ENCODE data around the gene RGS10.
"Not testable (repeated sequence)": the region's sequence is repeated elsewhere in the genome, so short reads cannot be mapped to it uniquely, and the experiment has no call there.

RGS10 gene

DNA sequence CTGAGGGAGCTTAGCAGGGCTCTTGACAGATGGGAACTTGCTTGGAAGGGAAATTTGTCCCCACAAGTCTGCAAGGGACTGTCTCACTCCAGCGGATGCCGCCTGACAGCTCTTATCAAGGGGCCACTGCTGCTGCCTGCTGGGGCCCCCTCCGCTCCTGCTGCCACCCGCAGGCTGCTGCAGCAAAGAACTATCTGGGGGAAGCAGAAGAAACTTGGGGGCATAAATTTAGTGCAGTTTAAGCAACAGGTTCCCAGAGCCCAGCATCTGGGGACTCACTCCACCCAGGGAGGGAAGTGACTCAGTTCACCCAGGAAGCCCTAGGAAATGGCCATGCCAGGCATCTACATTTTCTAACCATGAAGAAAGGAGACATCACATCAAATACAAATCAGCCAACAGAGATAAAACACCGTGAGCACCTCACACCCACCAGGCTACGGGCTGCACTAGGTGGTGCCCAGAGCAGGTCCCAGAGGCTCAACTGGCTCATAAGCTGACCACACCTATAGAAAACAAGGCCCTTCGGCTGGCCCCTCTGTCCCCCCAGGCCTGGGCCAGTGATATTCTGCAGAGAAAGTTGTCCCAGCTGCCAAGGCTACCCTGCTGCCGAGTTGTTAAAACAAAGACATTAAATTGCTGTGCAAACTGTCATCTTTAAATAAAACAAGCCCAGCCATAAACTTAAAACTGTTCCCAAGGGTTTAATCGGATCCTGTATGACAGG, 3.7 kb downstream of the RGS10 start:
- DNase-seq (ENCODE audit: low read depth) = no peak

DNA sequence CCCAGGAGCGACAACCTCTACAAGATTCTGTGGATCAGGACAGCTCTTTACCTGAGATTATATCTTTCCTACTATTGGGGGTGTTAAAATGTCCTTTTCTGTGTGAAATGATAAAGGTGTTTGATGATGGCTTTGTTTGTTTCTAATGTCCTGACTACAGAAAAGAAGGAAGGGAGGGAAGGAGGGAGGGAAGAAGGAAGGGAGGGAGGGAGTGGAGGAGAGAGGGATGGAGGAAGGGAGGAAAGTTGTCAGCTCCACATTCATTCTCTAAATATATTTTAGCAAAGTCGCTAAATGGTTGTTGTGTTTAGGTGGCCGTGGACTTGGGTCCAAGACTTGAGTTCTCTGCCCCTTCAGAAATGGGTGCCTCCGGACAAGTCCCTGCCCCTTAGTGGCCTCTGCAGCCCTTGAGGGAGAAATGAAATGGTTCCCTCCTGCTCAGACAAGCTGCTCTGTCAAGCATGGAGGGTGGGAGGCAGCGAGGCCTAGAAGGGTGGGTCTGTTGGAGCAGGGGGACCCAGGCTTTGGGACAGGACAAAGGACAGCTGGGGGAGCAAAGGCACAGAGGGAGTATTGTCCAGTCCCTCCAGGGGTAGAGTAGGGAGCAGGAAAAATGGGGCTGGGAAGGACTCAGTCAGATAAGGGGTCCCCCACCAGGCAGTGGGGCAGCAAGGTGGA, 4.4 kb downstream of the RGS10 start:
- DNase-seq (ENCODE audit: low read depth) = no peak

DNA sequence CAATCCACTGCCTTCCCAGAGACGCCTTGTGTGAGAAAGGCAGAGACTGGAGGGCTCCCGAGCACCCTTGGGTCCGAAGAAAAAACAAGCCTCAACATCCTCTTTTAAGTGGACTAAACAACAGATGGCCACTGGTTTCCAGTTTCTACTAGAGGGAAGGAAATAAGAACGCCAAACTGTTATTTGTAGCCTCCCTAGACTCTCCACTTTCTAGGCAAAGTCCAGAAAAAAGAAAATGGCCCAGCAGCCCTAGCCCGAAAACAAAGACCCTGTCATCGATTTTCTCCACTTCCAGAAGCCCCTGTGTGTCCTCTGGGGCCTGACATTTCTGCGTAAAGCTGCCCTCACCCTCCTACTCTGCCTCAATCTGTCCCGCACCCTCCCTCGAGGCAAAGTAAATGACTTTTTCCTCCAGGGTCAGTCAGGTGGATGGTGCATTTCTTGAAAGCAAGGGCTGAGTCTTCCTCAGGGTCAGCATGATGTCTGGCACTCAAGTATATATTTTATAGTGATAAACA, 6.0 kb downstream of the RGS10 start:
- DNase-seq (ENCODE audit: low read depth) = no peak

DNA sequence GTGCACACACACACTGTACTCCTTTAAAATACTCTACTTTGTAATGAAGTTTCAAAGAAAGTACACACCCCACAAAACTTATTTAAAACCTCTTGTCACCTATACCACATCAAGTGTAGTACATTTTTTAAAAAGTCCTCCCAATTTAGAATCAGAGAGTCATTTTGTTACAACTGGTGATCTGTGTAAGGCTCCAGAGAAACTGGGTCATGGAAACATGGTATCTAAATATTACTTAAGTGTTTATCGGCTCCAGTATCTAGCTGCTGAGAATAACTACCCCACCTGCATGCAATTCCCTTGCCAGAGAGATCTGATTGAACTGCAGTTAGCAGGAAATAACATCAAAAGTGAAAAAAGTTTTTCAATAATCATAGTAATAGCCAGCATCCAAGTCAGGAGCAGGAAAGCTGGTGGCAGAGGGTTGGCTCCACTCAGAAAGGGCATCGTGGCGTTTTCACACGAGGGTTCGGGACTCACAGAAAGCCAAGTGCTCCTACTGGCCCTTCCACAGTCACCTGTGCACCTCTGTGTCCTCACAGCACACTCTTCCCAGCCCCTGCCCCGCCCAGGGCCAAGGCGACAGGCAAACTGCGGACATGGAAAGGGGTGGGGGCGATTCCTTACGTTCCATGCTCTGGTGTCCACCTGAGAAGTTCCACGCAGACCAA, 6.5 kb downstream of the RGS10 start:
- DNase-seq (ENCODE audit: low read depth) = no peak

DNA sequence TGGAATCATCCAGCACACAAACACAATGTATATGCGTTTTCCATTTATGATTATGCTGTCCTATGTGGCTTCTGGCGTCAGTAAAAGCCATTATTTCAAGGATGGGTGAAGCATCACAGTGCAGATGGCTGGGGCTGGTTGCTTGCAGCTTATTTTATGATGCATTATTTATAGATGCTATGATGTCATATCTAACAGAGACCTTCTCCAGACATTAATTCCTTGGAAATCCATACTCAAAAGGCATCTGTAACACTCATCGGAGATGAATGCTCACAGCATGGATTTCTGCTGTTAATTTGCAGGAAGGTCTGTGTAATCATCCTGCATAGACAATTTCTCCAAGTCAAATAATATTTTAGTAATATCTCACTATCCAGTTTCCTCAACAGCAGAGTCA, 7.2 kb downstream of the RGS10 start:
- DNase-seq (ENCODE audit: low read depth) = no peak

DNA sequence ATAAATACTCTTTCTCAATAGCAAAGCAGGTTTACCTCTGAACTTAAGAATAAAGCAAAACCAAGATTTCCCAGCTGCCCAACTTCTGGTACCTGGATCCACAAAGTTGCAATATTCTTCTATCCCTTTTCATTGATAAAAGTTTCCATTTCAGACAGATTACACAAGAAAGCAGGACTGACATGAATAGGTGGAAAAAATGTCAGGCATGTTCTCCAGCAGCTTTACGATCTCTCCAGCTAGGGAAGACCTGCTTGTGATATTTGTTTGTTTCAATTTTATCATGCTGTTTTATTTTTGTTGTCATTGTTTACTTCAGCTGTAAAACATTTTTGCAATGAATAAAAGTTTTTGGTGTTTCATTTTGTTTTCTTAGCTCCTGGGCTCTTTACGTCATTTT, 9.0 kb downstream of the RGS10 start:
- DNase-seq (ENCODE audit: low read depth) = no peak

DNA sequence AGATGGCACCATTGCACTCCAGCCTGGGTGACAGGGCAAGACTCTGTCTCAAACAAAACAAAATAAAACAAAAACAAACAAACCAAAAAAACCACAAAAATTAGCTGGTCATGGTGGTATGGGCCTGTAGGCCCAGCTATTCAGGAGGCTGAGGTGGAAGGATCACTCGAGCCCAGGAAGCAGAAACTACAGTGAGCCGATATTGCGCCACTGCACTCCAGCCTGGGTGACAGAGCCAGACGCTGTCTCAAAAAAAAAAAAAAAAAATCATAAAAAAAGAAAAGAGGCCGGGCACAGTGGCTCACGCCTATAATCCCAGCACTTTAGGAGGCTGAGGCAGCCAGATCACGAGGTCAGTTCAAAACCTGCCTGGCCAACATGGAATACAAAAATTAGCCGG, 9.7 kb downstream of the RGS10 start:
- not testable (repeated sequence) for DNase-seq (ENCODE audit: low read depth)

DNA sequence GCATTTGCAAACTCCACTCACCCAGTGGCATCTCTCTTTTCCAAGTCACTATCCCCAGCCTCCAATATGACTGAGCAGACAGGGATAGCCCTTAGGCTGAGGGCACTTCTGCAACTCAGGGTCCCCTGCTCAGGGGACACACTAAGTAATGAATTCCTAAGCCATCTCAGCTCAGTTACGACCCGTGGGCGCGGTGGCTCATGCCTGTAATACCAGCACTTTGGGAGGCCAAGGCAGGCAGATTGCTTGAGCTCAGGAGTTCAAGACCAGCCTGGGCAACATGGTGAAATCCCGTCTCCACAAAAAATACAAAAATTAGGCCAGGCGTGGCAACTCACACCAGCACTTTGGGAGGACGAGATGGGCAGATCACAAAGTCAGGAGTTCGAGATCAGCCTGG, 10.3 kb downstream of the RGS10 start:
- DNase-seq (ENCODE audit: low read depth) = not testable (repeated sequence)

DNA sequence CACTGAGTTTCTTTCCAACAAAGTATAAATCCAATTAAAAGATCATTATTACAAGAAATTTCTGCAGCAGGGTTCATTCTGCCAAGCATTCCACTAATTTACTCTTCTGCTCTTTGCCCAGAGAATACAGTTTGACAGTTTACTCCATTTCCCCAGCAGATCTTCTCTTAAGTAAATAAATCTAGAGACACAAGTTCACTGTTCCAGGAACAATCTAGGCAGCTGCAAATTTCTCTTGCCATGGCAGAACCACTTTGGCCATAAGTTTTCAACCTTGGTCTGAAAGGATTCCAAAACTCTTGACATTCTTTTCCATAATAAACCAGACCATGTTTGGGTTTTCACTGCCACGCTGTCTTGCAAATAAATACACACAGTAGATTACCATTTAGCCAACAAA, 11.5 kb downstream of the RGS10 start:
- DNase-seq (ENCODE audit: low read depth) = no peak

DNA sequence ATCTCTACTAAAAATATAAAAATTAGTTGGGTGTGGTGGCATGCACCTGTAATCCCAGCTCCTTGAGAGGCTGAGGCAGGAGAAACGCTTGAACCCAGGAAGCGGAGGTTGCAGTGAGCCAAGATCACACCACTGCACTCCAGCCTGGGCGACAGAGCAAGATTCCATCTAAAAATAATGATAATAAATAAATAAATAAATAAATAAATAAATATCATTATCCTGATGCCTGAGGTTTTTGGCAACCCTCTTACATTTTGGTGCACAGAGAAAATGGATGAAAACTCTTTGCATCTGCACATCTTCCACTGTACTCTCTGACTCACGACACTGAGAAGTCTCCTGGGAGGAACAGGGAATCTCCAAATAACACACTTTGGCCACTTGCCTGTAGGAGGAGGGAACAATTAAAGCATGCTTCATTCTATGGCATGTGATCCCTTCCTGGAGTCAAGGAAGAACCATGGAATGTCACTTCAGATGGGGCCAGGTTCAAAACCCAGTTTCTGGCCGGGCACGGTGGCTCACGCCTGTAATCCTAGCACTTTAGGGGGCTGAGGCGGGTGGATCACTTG, 13.8 kb downstream of the RGS10 start:
- not testable (repeated sequence) for DNase-seq (ENCODE audit: low read depth)

DNA sequence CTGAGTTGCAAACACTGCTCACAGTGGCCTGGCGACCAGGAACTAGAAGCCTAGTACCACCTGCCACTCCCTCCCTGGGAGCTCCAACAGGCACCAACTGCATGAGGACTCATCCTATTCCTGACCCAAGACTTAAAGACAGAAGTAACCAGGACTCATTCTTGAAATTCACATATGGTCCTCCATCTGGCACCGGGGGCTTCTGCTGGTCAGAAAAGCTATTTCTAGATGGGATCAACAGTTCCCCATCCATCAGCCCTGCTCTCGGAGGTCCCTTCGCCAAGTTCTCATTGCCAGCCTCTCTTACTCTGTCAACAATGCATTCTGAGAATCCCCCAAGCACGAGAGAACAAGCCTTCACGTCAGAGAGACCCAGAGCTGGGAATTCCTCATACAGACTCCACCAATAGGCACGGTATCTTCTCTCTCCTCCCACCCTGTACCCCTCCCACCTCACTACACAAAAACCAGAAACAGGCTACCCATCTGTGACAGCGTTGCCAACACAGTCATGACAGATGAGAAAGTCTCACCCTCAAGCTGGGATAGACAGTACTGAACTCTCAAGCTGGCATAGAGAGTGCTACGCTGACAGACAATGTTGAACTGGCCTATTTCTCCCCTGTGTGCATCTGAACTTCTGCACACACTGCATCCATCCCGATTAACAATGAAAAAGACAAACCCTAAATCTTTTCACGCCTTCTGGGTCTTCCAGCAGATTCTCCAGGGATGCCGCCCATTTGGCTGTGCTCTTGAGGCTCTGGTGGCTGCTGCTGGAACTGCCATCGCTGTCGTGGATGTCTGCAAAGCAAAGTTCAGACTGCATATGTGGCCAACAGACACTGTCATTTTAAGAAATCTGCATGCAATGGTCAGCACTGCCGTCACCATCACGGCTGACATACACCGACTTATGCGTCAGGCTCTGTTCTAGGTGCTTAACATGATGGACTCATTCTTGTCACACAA, 15.6 kb downstream of the RGS10 start:
- no peak for DNase-seq (ENCODE audit: low read depth)

DNA sequence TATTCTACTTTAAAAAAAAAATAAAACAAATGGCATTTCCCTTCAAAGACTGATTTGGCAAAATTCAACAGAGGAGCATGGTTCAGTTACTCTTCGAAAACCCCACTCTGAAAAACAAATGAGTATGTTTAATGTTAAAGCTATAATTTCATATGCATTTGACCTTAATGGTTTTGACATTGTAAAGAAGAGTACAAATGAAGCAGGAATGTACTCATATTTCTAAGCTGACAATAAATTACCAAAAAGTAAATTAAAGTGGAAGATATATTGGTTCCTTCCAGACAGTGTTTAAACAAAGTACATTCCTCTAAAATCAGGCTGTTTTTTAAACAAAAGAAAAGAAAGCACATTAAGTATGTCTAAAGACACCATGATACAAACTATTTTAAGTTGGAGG, 16.4 kb downstream of the RGS10 start:
- DNase-seq (ENCODE audit: low read depth) = no peak

DNA sequence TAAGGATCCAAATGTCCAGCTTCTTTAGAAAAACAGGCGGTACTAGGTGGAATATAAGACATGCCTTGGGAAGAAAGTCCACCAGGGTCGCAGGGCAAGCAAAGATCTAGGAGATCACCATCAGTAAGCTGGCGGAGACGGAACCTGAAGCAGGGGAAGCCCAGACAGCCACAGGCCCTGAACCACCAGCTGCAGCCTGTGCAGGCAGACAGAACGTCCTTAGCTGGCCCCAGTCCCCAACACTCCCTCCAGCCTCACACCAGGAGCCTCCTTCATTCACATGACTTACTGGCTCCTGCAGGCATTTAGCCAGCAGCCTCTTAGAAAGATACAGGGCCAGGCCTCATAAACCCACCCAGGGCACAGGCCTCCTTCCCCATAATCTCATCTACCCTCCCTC, 17.4 kb downstream of the RGS10 start:
- no peak for DNase-seq (ENCODE audit: low read depth)

DNA sequence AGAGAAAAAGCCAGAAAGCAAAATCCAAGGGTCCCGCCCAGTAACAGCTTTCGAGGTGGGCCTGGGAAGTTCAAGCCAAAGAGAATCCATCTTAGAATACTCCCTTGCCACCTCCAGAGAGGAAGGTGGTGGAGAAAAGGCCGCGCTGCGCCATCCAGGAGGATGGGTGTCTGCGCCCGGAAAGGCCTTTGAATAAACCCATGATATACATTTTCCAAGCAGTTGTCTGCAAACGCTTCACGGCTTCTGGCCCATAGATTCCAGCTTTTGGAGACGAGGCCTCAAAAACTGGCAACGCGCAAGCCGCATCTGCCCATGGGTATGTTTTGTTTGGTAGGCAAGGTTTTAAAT, 17.8 kb downstream of the RGS10 start:
- no peak for DNase-seq (ENCODE audit: low read depth)

DNA sequence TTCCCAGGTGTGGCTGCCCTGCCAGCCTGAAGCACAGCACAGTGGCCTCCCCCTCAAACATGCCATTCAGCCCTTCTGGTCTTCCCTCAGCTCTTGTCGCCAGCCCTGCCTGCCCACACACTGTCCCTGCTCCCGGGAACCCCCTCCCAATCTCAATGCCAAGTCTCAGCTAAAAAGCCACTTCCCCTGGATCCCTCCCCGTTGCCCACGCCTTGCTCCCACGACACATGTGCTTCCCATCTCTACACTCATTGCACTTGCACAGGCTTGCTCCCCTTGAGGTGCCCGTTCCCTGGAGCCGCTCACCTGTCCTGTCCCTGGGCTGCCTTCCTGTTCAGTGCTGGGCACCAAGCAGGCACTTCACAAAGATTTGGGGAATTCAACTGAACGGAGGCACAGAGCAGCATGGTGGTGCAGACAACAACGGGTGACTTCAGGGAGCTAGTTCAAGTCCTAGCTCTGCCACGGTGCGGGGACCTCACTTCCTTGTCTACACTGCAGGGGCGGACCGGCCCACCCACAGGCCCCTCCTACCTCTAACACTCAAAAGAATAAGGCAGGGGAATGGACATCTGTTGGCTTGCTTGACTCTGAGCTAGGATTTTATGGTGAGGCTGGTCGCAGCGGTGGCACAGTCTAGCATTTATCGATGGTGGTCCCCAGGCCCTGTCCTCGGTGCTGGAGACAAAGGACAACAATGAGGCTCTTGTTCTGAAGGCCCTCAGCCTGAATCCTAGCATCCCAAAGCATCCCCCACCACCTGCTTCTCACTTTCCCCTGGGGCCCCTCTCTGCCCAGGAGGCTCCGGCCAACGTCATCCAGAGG, 18.4 kb downstream of the RGS10 start:
- no peak for DNase-seq (ENCODE audit: low read depth)

DNA sequence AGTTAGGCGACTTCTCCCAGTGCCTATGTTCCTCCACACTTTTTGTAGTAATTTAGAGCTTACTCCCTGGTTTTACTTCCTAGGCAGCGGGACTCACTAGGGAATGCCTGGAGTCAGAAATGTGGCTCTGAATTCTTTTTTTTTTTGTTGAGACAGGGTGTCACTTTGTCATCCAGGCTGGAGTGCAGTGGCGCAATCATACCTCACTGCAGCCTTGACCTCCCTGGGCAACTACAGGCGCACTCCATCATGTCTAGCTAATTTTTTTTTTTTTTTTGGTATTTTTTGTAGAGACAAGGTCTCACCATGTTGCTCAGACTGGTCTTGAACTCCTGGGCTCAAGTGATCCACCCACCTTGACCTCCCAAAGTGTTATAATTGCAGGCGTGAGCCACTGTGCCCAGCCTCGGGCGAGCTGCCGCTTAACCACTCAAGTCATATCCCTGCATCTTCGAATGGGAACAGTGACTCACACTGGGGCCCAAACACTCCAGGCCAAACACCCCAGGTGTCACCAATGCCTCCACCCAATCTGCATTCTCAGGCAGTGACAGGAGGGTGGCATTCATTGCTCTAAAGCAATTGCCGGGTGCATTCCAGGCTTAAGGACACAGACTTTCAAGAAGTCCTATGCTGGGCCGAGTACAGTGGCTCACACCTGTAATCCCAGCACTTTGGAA, 19.6 kb downstream of the RGS10 start:
- no peak for DNase-seq (ENCODE audit: low read depth)

DNA sequence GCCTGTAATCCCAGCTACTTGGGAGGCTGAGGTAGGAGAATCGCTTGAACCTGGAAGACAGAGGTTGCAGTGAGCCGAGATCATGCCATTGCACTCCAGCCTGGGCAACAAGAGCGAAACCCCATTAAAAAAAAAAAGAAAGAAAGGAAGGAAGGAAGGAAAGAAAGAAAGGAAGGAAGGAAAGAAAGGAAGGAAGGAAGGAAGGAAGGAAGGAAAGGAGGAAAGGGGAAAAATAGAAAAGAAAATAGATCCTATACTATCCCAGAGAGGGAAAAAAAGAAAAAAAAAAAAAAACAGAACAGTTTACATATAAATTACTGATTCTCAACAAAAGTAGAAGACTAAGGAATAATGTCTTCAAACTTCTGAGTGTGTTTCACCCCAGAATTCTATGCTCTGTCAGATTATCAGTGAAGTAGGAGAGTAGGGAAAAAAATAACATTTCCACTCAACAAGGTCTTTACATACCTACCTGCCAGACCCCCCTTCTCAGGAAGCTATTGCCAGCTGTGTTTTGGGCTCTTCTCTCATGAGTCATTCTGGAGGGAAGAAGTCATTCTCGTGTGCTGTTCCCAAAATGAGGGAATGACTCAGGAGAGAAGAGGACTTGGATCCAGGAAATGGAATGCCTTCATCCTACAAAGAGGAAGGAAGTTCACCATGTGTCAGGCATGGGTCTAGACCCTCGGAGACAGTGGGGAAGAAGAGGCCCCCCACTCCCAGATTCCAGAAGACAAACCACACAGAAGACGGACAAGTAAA, 20.9 kb downstream of the RGS10 start:
- DNase-seq (ENCODE audit: low read depth) = no peak

DNA sequence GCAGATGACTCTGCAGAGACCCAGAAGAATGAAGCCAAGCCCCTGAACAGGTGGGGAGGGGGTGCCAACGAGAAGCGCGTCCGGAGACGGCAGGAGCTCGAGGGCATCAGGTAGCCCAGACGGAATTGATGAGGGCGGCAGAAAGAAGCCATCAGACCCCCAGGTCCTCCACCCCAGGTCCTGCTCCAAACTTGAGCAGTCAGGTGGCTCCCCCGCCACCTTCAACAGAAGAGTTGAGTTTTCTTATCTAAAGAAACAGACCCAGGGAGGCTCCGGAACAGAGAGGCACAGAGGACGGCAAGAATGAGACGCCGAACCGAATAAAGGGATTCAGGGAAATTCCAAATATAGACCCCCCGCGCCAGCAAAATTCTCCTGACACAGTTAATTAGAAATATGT, 22.2 kb downstream of the RGS10 start:
- DNase-seq (ENCODE audit: low read depth) = no peak

DNA sequence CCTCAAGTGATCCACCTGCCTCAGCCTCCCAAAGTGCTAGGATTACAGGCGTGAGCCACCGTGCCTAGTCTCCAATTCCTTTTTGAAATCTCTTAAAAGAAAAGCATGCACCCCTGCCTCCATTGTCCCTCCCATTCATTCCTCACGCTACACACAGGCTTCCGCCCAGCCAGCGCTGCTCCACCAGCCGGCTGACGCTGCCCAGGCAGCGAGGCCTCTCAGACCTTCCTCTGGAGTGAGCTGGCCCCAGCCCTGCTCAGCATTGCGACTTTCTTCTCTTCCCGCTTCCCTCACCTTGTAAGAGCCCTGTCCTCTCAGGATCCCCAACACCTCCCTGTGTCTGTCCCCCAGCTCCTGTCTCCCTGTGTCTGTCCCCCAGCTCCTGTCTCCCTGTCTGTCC, 23.6 kb downstream of the RGS10 start:
- no peak for DNase-seq (ENCODE audit: low read depth)
